Type B pancreatic cell (in vitro differentiated cells): ENCODE data around the gene GRIK5. TPM values are rescaled to one million over a fixed set of nuclear protein-coding genes. Genes with fewer than 3 reads are reported as not detected.

Experiments used
- DNase-seq: peaks from one replicate; pipeline ENCODE4 v3.0.0; 2021; ENCODE audit warnings: mixed read lengths; ENCODE audit not compliant: unreplicated experiment; ENCODE audit errors: extremely low spot score
- H3K27ac Mint-ChIP-seq: 2 replicates; pipeline ENCODE4 v1.8.0; 2021; ENCODE audit warnings: mild to moderate bottlenecking, mixed read lengths
- H3K27me3 Mint-ChIP-seq: 2 replicates; pipeline ENCODE4 v1.8.0; 2021; ENCODE audit warnings: mixed read lengths
- H3K36me3 Mint-ChIP-seq: 2 replicates; pipeline ENCODE4 v1.8.0; 2021; ENCODE audit warnings: mixed read lengths
- H3K4me1 Mint-ChIP-seq: one replicate; pipeline ENCODE4 v1.8.0; 2021; ENCODE audit warnings: mixed read lengths; ENCODE audit not compliant: unreplicated experiment
- H3K4me3 Mint-ChIP-seq: 2 replicates; pipeline ENCODE4 v1.8.0; 2021; ENCODE audit warnings: mild to moderate bottlenecking, mixed read lengths
- H3K9me3 Mint-ChIP-seq: 2 replicates; pipeline ENCODE4 v1.8.0; 2021; ENCODE audit warnings: mixed read lengths
- CTCF ChIP-seq: fragments of 200-600 bp; sonication (generic); conservative IDR thresholded peaks from 2 replicates; pipeline ENCODE4 v1.5.0; 2021; ENCODE audit warnings: antibody characterized with exemption, mild to moderate bottlenecking
- total RNA-seq: library from RNA; stranded (reverse); gene quantifications from 2 replicates; pipeline ENCODE4 v1.2.1, GENCODE V29; 2021; ENCODE audit warnings: low replicate concordance

GRIK5 gene
- total RNA-seq, 1 donor from 2014 or later = 5.8 TPM

- no peaks in the 10 kb centered on the region for H3K9me3 Mint-ChIP-seq
- no peaks in the 10 kb centered on the region for H3K36me3 Mint-ChIP-seq
- no peak for TF ChIP-seq CTCF
- H3K4me1 Mint-ChIP-seq = no peaks in the 10 kb centered on the region
- no peak for DNase-seq
- no peak overlapping the region for H3K27ac Mint-ChIP-seq
- H3K27me3 Mint-ChIP-seq = peaks cover 26% of the 10 kb centered on the region
- no peak overlapping the region for H3K4me3 Mint-ChIP-seq
These were observed 2.6 kb downstream of the GRIK5 start for GRCh38 chr19:42067315-42067888.

GRCh38 chr19:42066075-42066754, 3.8 kb downstream of the GRIK5 start:
- DNase-seq = no peak
- Mint-ChIP-seq H3K27me3 (peaks cover 22% of the 10 kb centered on the region), H3K27ac (no peak overlapping the region), H3K9me3 (no peaks in the 10 kb centered on the region), H3K4me1 (no peaks in the 10 kb centered on the region), H3K4me3 (no peak overlapping the region), H3K36me3 (no peaks in the 10 kb centered on the region)
- no peak for TF ChIP-seq CTCF

GRCh38 chr19:42065511-42065910, 4.5 kb downstream of the GRIK5 start:
- H3K27me3 Mint-ChIP-seq = peaks cover 15% of the 10 kb centered on the region
- H3K4me3 Mint-ChIP-seq = no peak overlapping the region
- DNase-seq = no peak
- H3K27ac Mint-ChIP-seq = no peak overlapping the region
- H3K36me3 Mint-ChIP-seq = no peaks in the 10 kb centered on the region
- H3K4me1 Mint-ChIP-seq = no peaks in the 10 kb centered on the region
- no peaks in the 10 kb centered on the region for H3K9me3 Mint-ChIP-seq
- no peak for TF ChIP-seq CTCF

- Mint-ChIP-seq H3K36me3 (no peaks in the 10 kb centered on the region), H3K27me3 (peaks cover 12% of the 10 kb centered on the region), H3K4me3 (no peak overlapping the region), H3K27ac (no peak overlapping the region), H3K9me3 (no peaks in the 10 kb centered on the region), H3K4me1 (no peaks in the 10 kb centered on the region)
- no peak for DNase-seq
- no peak for TF ChIP-seq CTCF
These were observed 5.0 kb downstream of the GRIK5 start for GRCh38 chr19:42065051-42065450.

GRCh38 chr19:42064432-42064831, 5.6 kb downstream of the GRIK5 start:
- Mint-ChIP-seq H3K4me3 (no peak overlapping the region), H3K27ac (no peak overlapping the region)

More at GRCh38 chr19:42064432-42064831, 5.6 kb downstream of the GRIK5 start:
- Mint-ChIP-seq H3K4me1 (no peaks in the 10 kb centered on the region), H3K27me3 (peaks cover 12% of the 10 kb centered on the region), H3K9me3 (no peaks in the 10 kb centered on the region), H3K36me3 (no peaks in the 10 kb centered on the region)
- no peak for TF ChIP-seq CTCF
- DNase-seq = no peak
